ENCODE results near the gene FNIP2. TPM values are rescaled to one million over a fixed set of nuclear protein-coding genes. Genes with fewer than 3 reads are reported as not detected.

FNIP2 gene
- total RNA-seq, 6 donors from 2014 or later, result 70.4 to 103 (median 83.2) TPM

DNA sequence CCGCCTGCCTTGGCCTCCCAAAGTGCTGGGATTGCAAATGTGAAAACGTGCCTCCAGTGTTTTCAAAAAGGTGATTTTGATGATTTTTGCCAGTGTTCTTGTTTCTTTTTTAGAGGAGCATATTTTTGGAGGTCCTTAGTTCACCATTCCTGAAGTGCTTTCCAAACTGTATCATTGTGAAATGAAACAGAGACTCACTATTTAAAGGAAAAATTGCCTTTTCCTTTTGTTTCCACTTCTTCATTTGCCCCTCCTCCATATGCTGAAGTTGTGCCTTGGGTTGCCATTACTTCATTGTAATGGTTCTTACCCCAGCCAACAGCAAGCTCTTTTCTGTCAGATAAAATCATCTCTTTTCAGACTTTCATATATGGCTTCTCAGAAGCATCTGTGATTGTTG lies 164.4 kb downstream of the FNIP2 start:
- Histone ChIP-seq H3K4me1 (peaks cover 0 to 6% (median 4%) of the 10 kb centered on the region in 4 donors), H3K27me3 (no peaks in the 10 kb centered on the region), H3K9me3 (no peaks in the 10 kb centered on the region), H3K27ac (no peak overlapping the region), H3K36me3 (no peaks in the 10 kb centered on the region), H3K4me3 (no peak overlapping the region)
- TF ChIP-seq, protein P1, sequence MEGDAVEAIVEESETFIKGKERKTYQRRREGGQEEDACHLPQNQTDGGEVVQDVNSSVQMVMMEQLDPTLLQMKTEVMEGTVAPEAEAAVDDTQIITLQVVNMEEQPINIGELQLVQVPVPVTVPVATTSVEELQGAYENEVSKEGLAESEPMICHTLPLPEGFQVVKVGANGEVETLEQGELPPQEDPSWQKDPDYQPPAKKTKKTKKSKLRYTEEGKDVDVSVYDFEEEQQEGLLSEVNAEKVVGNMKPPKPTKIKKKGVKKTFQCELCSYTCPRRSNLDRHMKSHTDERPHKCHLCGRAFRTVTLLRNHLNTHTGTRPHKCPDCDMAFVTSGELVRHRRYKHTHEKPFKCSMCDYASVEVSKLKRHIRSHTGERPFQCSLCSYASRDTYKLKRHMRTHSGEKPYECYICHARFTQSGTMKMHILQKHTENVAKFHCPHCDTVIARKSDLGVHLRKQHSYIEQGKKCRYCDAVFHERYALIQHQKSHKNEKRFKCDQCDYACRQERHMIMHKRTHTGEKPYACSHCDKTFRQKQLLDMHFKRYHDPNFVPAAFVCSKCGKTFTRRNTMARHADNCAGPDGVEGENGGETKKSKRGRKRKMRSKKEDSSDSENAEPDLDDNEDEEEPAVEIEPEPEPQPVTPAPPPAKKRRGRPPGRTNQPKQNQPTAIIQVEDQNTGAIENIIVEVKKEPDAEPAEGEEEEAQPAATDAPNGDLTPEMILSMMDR (IDR thresholded peaks at IDR 0.05), result no peak
- TF ChIP-seq EP300 (IDR thresholded peaks at IDR 0.05) (no peak), POLR2AphosphoS5 (IDR thresholded peaks at IDR 0.05) (no peak), POLR2A (IDR thresholded peaks at IDR 0.05) (no peak)
- DNase-seq (no peak), ATAC-seq (ENCODE audit: low FRiP score in 2 of 2) (no peak)
- 79% methylated on average over 2 of the region's 2 CpGs for WGBS, 2 donors

- H3K27me3 ChIP-seq, result no peaks in the 10 kb centered on the region
- no peaks in the 10 kb centered on the region for H3K36me3 ChIP-seq
- H3K4me3 ChIP-seq, result no peak overlapping the region
- 93 to 95% methylated on average over 6 of the region's 6 CpGs for WGBS, 2 donors
- H3K9me3 ChIP-seq, result no peaks in the 10 kb centered on the region
- H3K27ac ChIP-seq, result no peak overlapping the region
- peaks cover 0 to 6% (median 2%) of the 10 kb centered on the region in 4 donors for H3K4me1 ChIP-seq
- ATAC-seq (ENCODE audit: low FRiP score in 2 of 2), result no peak
- DNase-seq, result no peak
- TF ChIP-seq POLR2A (IDR thresholded peaks at IDR 0.05) (no peak), POLR2AphosphoS5 (IDR thresholded peaks at IDR 0.05) (no peak), EP300 (IDR thresholded peaks at IDR 0.05) (no peak)
- TF ChIP-seq, protein P1 (IDR thresholded peaks at IDR 0.05), result no peak
These were observed 166.3 kb downstream of the FNIP2 start for GRCh38 chr4:158934996-158935669.

GRCh38 chr4:158936238-158936637 lies 167.4 kb downstream of the FNIP2 start:
- Histone ChIP-seq H3K4me3 (no peak overlapping the region), H3K4me1 (peaks cover 0 to 6% (median 2%) of the 10 kb centered on the region in 4 donors), H3K36me3 (no peaks in the 10 kb centered on the region), H3K27ac (peak overlapping the region in 3 of 4 donors; percentile 4 to 44 (median 35)), H3K27me3 (no peaks in the 10 kb centered on the region), H3K9me3 (no peaks in the 10 kb centered on the region)
- WGBS, 2 donors, result 43 to 50% methylated on average over 6 of the region's 6 CpGs
- no peak for TF ChIP-seq POLR2A (IDR thresholded peaks at IDR 0.05)
- TF ChIP-seq, protein P1 (IDR thresholded peaks at IDR 0.05), result no peak
- DNase-seq (peak in 1 of 2 donors; percentile 42), ATAC-seq (ENCODE audit: low FRiP score in 2 of 2) (peak in 1 of 2 donors; percentile 63)

GRCh38 chr4:158938220-158939044 lies 169.6 kb downstream of the FNIP2 start:
- TF ChIP-seq POLR2AphosphoS5 (IDR thresholded peaks at IDR 0.05), result no peak
- TF ChIP-seq EP300 (IDR thresholded peaks at IDR 0.05), result no peak
- TF ChIP-seq, protein P1 (IDR thresholded peaks at IDR 0.05), result no peak
- no peak for TF ChIP-seq POLR2A (IDR thresholded peaks at IDR 0.05)
- H3K9me3 ChIP-seq, result no peaks in the 10 kb centered on the region
- H3K27ac ChIP-seq, result no peak overlapping the region
- DNase-seq (no peak), ATAC-seq (ENCODE audit: low FRiP score in 2 of 2) (no peak)
- no peaks in the 10 kb centered on the region for H3K36me3 ChIP-seq
- H3K4me3 ChIP-seq, result no peak overlapping the region
- 86 to 96% methylated on average over 4 of the region's 4 CpGs for WGBS, 2 donors
- H3K27me3 ChIP-seq, result no peaks in the 10 kb centered on the region
- H3K4me1 ChIP-seq, result peaks cover 0 to 6% (median 2%) of the 10 kb centered on the region in 4 donors

Data from upper lobe of left lung (tissue), 6 donors.